ENCODE data around the gene PPIE. TPM values are rescaled to one million over a fixed set of nuclear protein-coding genes. Genes with fewer than 3 reads are reported as not detected.

Gene PPIE
- total and polyA plus RNA-seq, 2 experiments from 2014 or later = 27.8 to 51.9 TPM

DNA sequence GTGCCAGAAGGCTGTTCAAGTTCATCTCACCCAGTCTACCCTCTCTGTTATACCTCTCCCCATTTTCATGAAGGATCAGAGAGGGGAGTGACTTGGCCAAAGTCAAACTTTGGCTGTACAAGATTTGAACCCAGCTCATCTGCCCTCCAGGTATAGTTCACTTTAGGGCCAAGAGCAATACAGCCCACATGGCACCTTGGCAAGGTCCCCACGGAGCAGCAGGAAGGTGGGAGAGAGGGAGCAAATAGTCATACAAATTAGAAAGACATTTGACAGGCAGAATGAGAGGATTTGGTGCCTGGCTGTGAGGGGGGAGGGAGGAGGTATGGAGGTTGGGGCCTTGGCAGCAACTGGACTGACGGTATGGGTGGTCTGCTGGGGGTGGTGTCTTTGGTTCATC, 48.5 kb upstream of the PPIE start:
- Mint-ChIP-seq H3K27me3 (ENCODE audit: insufficient read depth, low read depth, poor library complexity) (peaks cover 98% of the 10 kb centered on the region), H3K27ac (no peak overlapping the region), H3K4me3 (peak overlapping the region; percentile 59; the same call in 1 of the 3 replicates)

DNA sequence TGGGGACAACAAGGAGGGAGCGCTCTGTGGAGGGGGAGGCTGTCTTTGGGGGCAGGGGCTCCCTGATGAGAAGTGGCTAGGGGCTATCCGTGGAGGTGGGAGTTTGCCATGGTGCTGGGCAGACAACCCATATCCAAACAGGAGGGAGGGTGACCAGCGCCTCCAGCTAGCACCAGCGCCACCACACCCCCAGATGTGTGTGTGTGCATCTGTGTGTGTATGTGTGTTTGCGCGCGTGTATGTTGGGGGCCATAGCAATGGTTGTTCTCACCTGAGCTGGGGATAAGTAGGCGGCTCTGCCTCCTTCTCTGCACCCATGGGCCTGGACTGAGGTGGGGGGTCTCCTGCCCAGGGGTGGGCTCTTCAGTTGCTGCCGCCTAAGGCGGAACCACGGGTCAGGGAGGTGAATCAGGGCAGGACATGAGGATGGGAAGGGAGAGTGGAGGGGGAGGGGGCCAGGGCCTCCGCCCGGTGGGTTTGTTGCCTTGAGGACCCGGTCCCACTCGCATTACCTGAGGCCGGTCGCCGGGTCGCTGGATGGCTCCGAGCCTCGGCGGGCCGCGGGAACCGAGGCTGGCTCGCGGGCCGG, 47.8 kb upstream of the PPIE start:
- ATAC-seq (no peak), DNase-seq (ENCODE audit: low spot score) (no peak)
- no peaks in the 10 kb centered on the region for H3K79me2 ChIP-seq (replicated peaks; ENCODE audit: insufficient read depth)
- no peaks in the 10 kb centered on the region; the same call in 1 of the 2 replicates for H3K4me1 ChIP-seq (ENCODE audit: insufficient read depth)
- no peak overlapping the region for H3K27ac ChIP-seq (ENCODE audit: low read depth)
- Mint-ChIP-seq H3K4me1 (peaks cover 14% of the 10 kb centered on the region), H3K36me3 (ENCODE audit: low read depth) (no peaks in the 10 kb centered on the region), H3K27me3 (ENCODE audit: insufficient read depth, low read depth, poor library complexity) (peaks cover 97% of the 10 kb centered on the region), H3K9me3 (no peaks in the 10 kb centered on the region; the same call in 2 of the 3 replicates), H3K27ac (no peak overlapping the region), H3K4me3 (peak overlapping the region; percentile 59)
- peak overlapping the region; percentile 59 for H3K4me3 ChIP-seq
- TF ChIP-seq STAT1 (IDR thresholded peaks at IDR 0.05; ENCODE audit: unreplicated experiment) (no peak), EZH2 (IDR thresholded peaks at IDR 0.05; ENCODE audit: low read depth, unreplicated experiment) (peak; percentile 51), EZH2phosphoT487 (IDR thresholded peaks at IDR 0.05; ENCODE audit: unreplicated experiment) (peak; percentile 79)
- TF ChIP-seq, protein P1, sequence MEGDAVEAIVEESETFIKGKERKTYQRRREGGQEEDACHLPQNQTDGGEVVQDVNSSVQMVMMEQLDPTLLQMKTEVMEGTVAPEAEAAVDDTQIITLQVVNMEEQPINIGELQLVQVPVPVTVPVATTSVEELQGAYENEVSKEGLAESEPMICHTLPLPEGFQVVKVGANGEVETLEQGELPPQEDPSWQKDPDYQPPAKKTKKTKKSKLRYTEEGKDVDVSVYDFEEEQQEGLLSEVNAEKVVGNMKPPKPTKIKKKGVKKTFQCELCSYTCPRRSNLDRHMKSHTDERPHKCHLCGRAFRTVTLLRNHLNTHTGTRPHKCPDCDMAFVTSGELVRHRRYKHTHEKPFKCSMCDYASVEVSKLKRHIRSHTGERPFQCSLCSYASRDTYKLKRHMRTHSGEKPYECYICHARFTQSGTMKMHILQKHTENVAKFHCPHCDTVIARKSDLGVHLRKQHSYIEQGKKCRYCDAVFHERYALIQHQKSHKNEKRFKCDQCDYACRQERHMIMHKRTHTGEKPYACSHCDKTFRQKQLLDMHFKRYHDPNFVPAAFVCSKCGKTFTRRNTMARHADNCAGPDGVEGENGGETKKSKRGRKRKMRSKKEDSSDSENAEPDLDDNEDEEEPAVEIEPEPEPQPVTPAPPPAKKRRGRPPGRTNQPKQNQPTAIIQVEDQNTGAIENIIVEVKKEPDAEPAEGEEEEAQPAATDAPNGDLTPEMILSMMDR (conservative IDR thresholded peaks at IDR 0.05; ENCODE audit: low read depth in 2 of 2) = no peak
- TF ChIP-seq, protein P2, sequence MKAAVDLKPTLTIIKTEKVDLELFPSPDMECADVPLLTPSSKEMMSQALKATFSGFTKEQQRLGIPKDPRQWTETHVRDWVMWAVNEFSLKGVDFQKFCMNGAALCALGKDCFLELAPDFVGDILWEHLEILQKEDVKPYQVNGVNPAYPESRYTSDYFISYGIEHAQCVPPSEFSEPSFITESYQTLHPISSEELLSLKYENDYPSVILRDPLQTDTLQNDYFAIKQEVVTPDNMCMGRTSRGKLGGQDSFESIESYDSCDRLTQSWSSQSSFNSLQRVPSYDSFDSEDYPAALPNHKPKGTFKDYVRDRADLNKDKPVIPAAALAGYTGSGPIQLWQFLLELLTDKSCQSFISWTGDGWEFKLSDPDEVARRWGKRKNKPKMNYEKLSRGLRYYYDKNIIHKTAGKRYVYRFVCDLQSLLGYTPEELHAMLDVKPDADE (IDR thresholded peaks at IDR 0.05) = no peak
- TF ChIP-seq, protein P3, sequence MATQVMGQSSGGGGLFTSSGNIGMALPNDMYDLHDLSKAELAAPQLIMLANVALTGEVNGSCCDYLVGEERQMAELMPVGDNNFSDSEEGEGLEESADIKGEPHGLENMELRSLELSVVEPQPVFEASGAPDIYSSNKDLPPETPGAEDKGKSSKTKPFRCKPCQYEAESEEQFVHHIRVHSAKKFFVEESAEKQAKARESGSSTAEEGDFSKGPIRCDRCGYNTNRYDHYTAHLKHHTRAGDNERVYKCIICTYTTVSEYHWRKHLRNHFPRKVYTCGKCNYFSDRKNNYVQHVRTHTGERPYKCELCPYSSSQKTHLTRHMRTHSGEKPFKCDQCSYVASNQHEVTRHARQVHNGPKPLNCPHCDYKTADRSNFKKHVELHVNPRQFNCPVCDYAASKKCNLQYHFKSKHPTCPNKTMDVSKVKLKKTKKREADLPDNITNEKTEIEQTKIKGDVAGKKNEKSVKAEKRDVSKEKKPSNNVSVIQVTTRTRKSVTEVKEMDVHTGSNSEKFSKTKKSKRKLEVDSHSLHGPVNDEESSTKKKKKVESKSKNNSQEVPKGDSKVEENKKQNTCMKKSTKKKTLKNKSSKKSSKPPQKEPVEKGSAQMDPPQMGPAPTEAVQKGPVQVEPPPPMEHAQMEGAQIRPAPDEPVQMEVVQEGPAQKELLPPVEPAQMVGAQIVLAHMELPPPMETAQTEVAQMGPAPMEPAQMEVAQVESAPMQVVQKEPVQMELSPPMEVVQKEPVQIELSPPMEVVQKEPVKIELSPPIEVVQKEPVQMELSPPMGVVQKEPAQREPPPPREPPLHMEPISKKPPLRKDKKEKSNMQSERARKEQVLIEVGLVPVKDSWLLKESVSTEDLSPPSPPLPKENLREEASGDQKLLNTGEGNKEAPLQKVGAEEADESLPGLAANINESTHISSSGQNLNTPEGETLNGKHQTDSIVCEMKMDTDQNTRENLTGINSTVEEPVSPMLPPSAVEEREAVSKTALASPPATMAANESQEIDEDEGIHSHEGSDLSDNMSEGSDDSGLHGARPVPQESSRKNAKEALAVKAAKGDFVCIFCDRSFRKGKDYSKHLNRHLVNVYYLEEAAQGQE (IDR thresholded peaks at IDR 0.05; ENCODE audit: unreplicated experiment) = peak; percentile 39
- TF ChIP-seq, protein P4, sequence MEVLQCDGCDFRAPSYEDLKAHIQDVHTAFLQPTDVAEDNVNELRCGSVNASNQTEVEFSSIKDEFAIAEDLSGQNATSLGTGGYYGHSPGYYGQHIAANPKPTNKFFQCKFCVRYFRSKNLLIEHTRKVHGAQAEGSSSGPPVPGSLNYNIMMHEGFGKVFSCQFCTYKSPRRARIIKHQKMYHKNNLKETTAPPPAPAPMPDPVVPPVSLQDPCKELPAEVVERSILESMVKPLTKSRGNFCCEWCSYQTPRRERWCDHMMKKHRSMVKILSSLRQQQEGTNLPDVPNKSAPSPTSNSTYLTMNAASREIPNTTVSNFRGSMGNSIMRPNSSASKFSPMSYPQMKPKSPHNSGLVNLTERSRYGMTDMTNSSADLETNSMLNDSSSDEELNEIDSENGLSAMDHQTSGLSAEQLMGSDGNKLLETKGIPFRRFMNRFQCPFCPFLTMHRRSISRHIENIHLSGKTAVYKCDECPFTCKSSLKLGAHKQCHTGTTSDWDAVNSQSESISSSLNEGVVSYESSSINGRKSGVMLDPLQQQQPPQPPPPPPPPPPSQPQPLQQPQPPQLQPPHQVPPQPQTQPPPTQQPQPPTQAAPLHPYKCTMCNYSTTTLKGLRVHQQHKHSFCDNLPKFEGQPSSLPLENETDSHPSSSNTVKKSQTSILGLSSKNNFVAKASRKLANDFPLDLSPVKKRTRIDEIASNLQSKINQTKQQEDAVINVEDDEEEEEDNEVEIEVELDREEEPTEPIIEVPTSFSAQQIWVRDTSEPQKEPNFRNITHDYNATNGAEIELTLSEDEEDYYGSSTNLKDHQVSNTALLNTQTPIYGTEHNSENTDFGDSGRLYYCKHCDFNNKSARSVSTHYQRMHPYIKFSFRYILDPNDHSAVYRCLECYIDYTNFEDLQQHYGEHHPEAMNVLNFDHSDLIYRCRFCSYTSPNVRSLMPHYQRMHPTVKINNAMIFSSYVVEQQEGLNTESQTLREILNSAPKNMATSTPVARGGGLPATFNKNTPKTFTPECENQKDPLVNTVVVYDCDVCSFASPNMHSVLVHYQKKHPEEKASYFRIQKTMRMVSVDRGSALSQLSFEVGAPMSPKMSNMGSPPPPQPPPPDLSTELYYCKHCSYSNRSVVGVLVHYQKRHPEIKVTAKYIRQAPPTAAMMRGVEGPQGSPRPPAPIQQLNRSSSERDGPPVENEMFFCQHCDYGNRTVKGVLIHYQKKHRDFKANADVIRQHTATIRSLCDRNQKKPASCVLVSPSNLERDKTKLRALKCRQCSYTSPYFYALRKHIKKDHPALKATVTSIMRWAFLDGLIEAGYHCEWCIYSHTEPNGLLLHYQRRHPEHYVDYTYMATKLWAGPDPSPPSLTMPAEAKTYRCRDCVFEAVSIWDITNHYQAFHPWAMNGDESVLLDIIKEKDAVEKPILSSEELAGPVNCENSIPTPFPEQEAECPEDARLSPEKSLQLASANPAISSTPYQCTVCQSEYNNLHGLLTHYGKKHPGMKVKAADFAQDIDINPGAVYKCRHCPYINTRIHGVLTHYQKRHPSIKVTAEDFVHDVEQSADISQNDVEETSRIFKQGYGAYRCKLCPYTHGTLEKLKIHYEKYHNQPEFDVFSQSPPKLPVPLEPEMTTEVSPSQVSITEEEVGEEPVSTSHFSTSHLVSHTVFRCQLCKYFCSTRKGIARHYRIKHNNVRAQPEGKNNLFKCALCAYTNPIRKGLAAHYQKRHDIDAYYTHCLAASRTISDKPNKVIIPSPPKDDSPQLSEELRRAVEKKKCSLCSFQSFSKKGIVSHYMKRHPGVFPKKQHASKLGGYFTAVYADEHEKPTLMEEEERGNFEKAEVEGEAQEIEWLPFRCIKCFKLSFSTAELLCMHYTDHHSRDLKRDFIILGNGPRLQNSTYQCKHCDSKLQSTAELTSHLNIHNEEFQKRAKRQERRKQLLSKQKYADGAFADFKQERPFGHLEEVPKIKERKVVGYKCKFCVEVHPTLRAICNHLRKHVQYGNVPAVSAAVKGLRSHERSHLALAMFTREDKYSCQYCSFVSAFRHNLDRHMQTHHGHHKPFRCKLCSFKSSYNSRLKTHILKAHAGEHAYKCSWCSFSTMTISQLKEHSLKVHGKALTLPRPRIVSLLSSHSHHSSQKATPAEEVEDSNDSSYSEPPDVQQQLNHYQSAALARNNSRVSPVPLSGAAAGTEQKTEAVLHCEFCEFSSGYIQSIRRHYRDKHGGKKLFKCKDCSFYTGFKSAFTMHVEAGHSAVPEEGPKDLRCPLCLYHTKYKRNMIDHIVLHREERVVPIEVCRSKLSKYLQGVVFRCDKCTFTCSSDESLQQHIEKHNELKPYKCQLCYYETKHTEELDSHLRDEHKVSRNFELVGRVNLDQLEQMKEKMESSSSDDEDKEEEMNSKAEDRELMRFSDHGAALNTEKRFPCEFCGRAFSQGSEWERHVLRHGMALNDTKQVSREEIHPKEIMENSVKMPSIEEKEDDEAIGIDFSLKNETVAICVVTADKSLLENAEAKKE (CRISPR knock-in tag; IDR thresholded peaks at IDR 0.05) = no peak
- no peaks in the 10 kb centered on the region for H3K36me3 ChIP-seq (ENCODE audit: insufficient read depth)
- peak overlapping the region; percentile 87 for H3K4me2 ChIP-seq
- peak overlapping the region; percentile 69; the same call in 1 of the 2 replicates for H2AFZ ChIP-seq
- H4K20me1 ChIP-seq (replicated peaks; ENCODE audit: insufficient read depth) = 0 out of 2 replicates have a peak, but pooled peaks cover 13% of the 10 kb centered on the region
- no peaks in the 10 kb centered on the region for H3K9me2 ChIP-seq (ENCODE audit: insufficient read depth)
- H3K27me3 ChIP-seq (ENCODE audit: insufficient read depth) = peaks cover 99% of the 10 kb centered on the region
- H3F3A ChIP-seq (replicated peaks; ENCODE audit: low read depth) = no peaks in the 10 kb centered on the region

More for the DNA sequence above, 48.5 kb upstream of the PPIE start:
- Histone ChIP-seq H3K4me1 (ENCODE audit: insufficient read depth) (no peaks in the 10 kb centered on the region; the same call in 1 of the 2 replicates), H3K4me3 (no peak overlapping the region), H3K79me2 (replicated peaks; ENCODE audit: insufficient read depth) (no peaks in the 10 kb centered on the region), H4K20me1 (replicated peaks; ENCODE audit: insufficient read depth) (0 out of 2 replicates have a peak, but pooled peaks cover 13% of the 10 kb centered on the region), H3F3A (replicated peaks; ENCODE audit: low read depth) (no peaks in the 10 kb centered on the region), H3K9me2 (ENCODE audit: insufficient read depth) (no peaks in the 10 kb centered on the region), H2AFZ (no peak overlapping the region), H3K36me3 (ENCODE audit: insufficient read depth) (no peaks in the 10 kb centered on the region), H3K27ac (ENCODE audit: low read depth) (no peak overlapping the region), H3K4me2 (no peak overlapping the region), H3K27me3 (ENCODE audit: insufficient read depth) (peaks cover 99% of the 10 kb centered on the region)
- no peak for DNase-seq (ENCODE audit: low spot score)
- no peak for ATAC-seq
- Mint-ChIP-seq H3K9me3 (no peaks in the 10 kb centered on the region; the same call in 2 of the 3 replicates), H3K4me1 (peaks cover 11% of the 10 kb centered on the region), H3K36me3 (ENCODE audit: low read depth) (no peaks in the 10 kb centered on the region)
- TF ChIP-seq EZH2phosphoT487 (IDR thresholded peaks at IDR 0.05; ENCODE audit: unreplicated experiment) (no peak), EZH2 (IDR thresholded peaks at IDR 0.05; ENCODE audit: low read depth, unreplicated experiment) (peak; percentile 51)
